K562 treated with DMSO at 1 percent for 12 hours (cell line): ENCODE data around the gene WDR49. TPM values are rescaled to one million over a fixed set of nuclear protein-coding genes. Genes with fewer than 3 reads are reported as not detected.

Experiments used
- total RNA-seq: library from RNA; unstranded; fragments of 300-600 nt; gene quantifications from 2 replicates; pipeline ENCODE4 v1.2.3, GENCODE V29; 2022; ENCODE audit not compliant: insufficient read depth

Gene WDR49
- not detected in 2 replicates for total RNA-seq

DNA sequence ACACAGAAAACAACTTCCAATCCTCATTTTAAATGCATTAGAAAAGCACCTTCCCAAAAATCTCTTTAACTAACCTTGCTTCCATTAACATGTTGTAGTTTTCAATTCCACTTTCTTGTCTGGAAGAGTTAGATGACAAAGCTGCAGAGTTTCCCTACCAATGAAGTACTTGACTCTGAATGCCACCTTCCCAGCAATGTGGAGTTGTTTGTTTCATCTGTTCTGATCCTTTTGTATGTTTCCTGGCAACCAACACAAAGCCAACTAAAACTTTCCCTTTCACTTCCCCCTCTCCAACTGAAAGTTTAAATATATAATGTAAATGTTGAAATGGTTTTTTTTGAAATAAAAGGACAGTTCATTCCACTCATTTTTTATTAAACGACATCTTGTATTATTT is at the start of gene WDR49:
Gene WDR49 (minus strand): TSS at position 183 of the 400 bp plus-strand sequence. CDS start 517 bp downstream, outside the sequence.

GRCh38 chr3:167473863-167474262 is 179.9 kb downstream of the WDR49 start, which contains the start of gene SERPINI2:
TSS of gene SERPINI2 (minus strand) at chr3:167474042. CDS start at chr3:167471834, 2,208 bp downstream.

Other genes starting within 250 kb of the WDR49 start
- not detected in 2 replicates for gene SERPINI2, start 179.9 kb downstream of the WDR49 start, total RNA-seq
- 40.5 and 60.6 TPM in 2 replicates for gene PDCD10, start 81.0 kb upstream of the WDR49 start, total RNA-seq
- gene SERPINI1, start 81.8 kb upstream of the WDR49 start, total RNA-seq: 10.4 and 12.7 TPM in 2 replicates